GM12873 (cell line): ENCODE results near the gene MIA2.

Experiments
- TF ChIP-seq, protein P1 (sequence below): IDR thresholded peaks from 2 replicates; pipeline ENCODE4 v1.5.1; 2012; ENCODE audit warnings: low read depth, mild to moderate bottlenecking, moderate library complexity, low read length, control low read depth; ENCODE audit not compliant: insufficient read depth; ENCODE audit errors: missing control alignments

The MIA2 gene

DNA sequence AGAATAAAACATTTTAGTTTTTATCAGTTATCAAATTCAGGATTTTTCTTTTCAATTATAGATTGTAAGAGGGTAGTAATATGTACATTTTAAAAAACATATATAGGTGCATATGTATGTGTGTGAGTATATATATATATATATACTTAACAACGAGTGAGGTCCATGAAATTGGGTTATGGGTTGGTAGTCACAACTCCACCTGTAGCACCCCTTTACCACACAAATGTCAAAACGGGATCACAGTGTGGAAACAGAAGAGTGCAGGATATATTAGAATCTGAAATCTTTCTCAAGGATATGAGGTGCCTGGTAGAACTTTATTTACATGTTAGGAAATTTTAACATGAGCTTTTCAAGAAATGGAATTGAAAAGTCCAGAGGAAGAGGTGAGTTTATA lies 31.3 kb downstream of the MIA2 start:
- TF ChIP-seq, protein P1, sequence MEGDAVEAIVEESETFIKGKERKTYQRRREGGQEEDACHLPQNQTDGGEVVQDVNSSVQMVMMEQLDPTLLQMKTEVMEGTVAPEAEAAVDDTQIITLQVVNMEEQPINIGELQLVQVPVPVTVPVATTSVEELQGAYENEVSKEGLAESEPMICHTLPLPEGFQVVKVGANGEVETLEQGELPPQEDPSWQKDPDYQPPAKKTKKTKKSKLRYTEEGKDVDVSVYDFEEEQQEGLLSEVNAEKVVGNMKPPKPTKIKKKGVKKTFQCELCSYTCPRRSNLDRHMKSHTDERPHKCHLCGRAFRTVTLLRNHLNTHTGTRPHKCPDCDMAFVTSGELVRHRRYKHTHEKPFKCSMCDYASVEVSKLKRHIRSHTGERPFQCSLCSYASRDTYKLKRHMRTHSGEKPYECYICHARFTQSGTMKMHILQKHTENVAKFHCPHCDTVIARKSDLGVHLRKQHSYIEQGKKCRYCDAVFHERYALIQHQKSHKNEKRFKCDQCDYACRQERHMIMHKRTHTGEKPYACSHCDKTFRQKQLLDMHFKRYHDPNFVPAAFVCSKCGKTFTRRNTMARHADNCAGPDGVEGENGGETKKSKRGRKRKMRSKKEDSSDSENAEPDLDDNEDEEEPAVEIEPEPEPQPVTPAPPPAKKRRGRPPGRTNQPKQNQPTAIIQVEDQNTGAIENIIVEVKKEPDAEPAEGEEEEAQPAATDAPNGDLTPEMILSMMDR, result no peak

DNA sequence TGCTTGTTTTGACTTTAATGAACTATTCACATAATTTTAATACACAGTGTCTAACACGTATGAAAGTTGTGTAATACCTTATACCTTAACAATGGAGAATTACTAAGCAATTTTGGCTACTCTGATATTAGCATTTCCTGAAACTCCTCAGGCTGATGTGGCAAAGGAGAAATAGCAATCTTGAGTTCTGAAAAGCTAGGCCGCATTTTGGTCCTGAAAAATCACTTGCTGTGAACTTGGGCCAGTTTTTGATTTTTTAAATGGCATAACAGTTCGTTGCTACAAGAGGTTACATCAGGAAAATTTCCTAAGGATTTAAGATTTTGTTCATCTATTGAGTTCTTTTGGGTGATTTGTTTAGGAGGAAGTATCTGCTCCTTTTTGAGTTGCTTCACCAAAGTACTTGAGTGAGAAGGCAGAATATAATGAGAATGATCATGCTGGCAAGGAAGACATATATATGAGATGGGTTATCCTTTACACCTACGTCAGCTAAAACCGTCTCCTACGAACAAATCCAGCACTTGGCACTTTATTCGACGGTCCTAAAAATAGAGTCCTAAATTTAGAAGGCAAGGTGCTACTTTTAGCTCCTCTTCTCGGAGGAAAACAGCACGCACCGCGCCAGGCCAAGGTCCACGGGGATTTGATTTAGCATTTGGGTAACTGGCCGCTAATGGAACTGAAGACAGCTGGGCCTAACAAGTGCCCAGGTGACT lies 32.2 kb downstream of the MIA2 start:
- TF ChIP-seq, protein P1, result no peak

DNA sequence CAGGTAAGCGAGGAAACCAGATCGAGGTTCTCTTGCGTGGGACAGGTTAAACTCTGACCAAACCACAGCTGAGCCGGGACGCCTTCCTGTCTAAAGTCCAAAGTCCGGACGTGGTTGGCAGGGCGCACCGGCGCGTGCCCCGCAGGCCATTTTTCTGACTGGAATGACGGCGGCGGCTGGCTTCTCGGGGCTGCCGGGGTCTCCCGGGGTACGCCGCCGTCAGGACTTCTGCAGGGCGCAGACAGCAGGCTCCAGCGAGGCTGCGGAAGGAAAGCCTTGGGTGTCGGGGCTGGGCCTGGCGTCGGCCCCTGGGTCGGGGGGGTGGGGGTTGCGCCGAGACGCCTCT lies 32.8 kb downstream of the MIA2 start:
- TF ChIP-seq, protein P1, result no peak

DNA sequence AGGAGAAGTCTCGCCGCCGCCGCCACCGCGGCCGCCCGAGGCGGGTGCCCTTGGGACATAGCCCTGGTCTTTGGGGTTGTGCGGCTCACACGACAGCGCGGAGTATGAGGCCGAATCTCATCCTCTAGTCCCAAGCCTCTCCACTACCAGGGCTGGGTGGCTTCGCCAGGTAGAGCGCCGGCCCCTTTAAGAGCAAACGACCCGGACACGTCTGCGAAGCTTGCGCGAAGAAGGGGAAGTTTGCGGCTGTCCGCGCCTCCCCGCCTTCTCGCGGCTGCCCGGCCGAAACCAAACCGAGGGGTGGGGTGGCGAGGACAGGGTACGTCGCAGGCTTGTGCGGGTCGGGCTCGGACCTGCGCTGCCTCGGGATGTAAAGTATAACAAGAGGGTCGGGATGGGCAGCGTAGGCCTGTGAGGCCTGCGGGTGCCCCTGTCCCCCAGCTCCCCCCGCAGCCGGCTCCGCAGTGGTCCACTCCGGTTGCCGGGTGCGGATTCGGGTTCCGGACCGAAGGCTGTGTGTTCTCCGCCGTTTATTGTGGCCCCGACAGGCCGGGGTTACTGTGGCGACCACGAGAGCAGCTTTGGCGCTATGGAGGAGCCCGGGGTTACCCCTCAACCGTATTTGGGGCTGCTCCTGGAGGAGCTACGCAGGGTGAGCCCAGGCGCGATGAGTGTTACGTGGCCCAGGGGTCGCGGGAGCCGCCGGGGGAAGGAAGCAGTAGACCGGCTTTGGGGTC lies 33.3 kb downstream of the MIA2 start:
- TF ChIP-seq, protein P1, result no peak

DNA sequence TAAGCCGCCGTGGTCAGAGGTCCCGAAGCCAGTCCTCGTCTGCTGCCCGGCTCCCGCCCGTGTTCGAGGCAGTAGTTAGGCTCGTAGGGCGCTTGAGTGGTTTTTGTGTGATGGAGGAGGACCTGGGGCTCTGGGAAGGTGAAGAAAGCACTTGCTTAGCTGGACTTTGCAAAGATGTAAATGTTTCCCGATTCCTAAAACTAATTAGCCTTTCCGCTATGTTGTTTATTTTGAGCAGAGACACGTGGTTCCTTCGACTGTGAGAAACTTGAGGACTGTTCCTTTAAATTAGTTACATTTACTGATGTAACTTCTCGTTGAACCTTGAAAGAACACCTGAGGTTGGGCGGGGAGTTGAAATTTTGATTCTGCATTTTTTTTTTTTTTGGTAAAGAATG lies 33.9 kb downstream of the MIA2 start:
- TF ChIP-seq, protein P1, result no peak

DNA sequence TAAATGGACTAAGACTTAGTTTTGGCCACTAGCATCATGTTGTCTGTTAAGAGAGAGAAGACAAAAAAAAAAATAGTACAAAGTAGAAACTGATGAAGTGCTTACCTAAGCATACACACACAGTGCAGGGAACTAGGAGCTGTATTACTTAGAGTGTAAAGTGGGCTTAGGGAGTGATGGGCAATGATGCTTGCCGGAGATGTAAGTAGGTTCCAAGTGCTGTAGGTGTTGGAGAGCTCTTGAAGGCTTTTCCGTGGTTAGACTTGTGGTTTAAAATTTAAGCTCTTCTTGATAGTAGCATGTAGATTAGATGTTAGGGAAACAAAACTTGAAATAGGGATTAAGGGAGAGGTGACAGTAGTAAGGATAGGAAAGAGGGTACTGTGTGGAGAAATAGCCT lies 34.7 kb downstream of the MIA2 start:
- TF ChIP-seq, protein P1, result no peak

DNA sequence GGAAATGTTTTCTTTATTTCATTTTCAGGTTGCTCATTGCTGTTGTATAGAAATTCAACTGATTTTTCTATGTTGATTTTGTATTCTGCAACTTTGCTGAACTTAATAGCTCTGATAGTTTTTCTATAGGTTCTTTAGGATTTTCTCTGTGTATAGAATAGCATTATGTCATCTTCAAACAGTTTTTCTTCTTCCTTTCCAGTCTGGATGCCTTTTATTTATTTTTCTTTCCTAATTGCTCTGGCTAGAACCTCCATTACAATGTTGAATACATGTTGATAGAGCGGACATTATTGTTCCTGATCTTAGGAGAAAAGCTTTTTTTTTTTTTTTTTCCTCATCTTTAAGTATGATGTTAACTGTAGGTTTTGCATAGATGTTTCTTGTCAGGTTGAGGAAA lies 39.2 kb downstream of the MIA2 start:
- TF ChIP-seq, protein P1, result no peak
